K562 (cell line): ENCODE data around the gene CENPH. TPM values are rescaled to one million over a fixed set of nuclear protein-coding genes. Genes with fewer than 3 reads are reported as not detected.
A peak's percentile ranks its signal among the peaks of the same experiment; 100 is the strongest.

Experiments used
- ADNP ChIP-seq: fragments of 200-800 bp; sonication (Bioruptor generic); IDR thresholded peaks from 2 replicates; pipeline ENCODE4 v1.6.1; 2016; ENCODE audit warnings: missing genetic modification characterization, missing compliant biosample characterization
- CEBPG ChIP-seq, 3 experiments: fragments of 200-800 bp in 1 of 3; sonication (Bioruptor generic) in 1 of 3; sonication (generic) in 1 of 3; formaldehyde crosslinking in 1 of 3; IDR thresholded peaks in 2 of 3; conservative IDR thresholded peaks in 1 of 3; 2 replicates each; pipeline versions ENCODE4 v1.6.1 to v1.8.0; 2016 to 2022; ENCODE audit warnings: missing compliant biosample characterization in 2 of 3, missing genetic modification characterization in 2 of 3, mild to moderate bottlenecking in 1 of 3, missing genetic modification reagents in 1 of 3
- COPS2 ChIP-seq: fragments of 450-650 bp; conservative IDR thresholded peaks from 2 replicates; pipeline ENCODE4 v1.6.1; 2016; ENCODE audit warnings: mild to moderate bottlenecking, moderate library complexity
- FOS ChIP-seq: IDR thresholded peaks from 3 replicates; pipeline ENCODE4 v1.6.1; 2011; ENCODE audit not compliant: insufficient read length; ENCODE audit errors: extremely low read depth
- HEY1 ChIP-seq: fragments of 250-450 bp; sonication (Bioruptor Pico); IDR thresholded peaks from 2 replicates; pipeline ENCODE4 v1.5.0; 2020; ENCODE audit warnings: mild to moderate bottlenecking, moderate library complexity, borderline replicate concordance
- HNRNPLL ChIP-seq: fragments of 200-400 bp; formaldehyde crosslinking; IDR thresholded peaks from 2 replicates; pipeline ENCODE4 v1.6.1; 2017; ENCODE audit warnings: low read length, low read depth, mild to moderate bottlenecking; ENCODE audit not compliant: poor library complexity, severe bottlenecking
- IRF2 ChIP-seq: sonication (generic); formaldehyde crosslinking; IDR thresholded peaks from 2 replicates; pipeline ENCODE4 v1.8.1; 2022; ENCODE audit warnings: mild to moderate bottlenecking, missing genetic modification reagents
- LCOR ChIP-seq: sonication (generic); formaldehyde crosslinking; IDR thresholded peaks from 2 replicates; pipeline ENCODE4 v1.8.0; 2022; ENCODE audit warnings: mild to moderate bottlenecking, missing genetic modification reagents
- LEF1 ChIP-seq: fragments of 450-650 bp; IDR thresholded peaks from 2 replicates; pipeline ENCODE4 v1.6.1; 2016; ENCODE audit warnings: mild to moderate bottlenecking
- NCOA4 ChIP-seq: fragments of 450-650 bp; IDR thresholded peaks from 2 replicates; pipeline ENCODE4 v1.6.1; 2018; ENCODE audit warnings: mild to moderate bottlenecking; ENCODE audit not compliant: partially characterized antibody
- NFE2L1 ChIP-seq: fragments of 450-650 bp; IDR thresholded peaks from 2 replicates; pipeline ENCODE4 v1.6.1; 2016; ENCODE audit warnings: missing genetic modification characterization, low read depth, mild to moderate bottlenecking, missing compliant biosample characterization, moderate library complexity, borderline replicate concordance
- NR4A1 ChIP-seq, 2 experiments: fragments of 250-450 bp in 1 of 2; fragments of 450-650 bp in 1 of 2; sonication (Bioruptor Pico) in 1 of 2; IDR thresholded peaks; 2 replicates each; pipeline versions ENCODE4 v1.4.0 to v1.6.1; 2016 to 2020; ENCODE audit warnings: mild to moderate bottlenecking in 2 of 2, missing compliant biosample characterization in 1 of 2, missing genetic modification characterization in 1 of 2, moderate library complexity in 1 of 2
- PURB ChIP-seq: sonication (generic); formaldehyde crosslinking; IDR thresholded peaks from 2 replicates; pipeline ENCODE4 v1.9.0; 2021; ENCODE audit warnings: low read depth, mild to moderate bottlenecking, missing genetic modification reagents
- SLC30A9 ChIP-seq: fragments of 250-450 bp; sonication (Bioruptor Pico); IDR thresholded peaks from 2 replicates; pipeline ENCODE4 v1.8.0; 2022; ENCODE audit warnings: mild to moderate bottlenecking, moderate library complexity
- SMARCB1 ChIP-seq: IDR thresholded peaks from 2 replicates; pipeline ENCODE4 v1.6.1; 2011; ENCODE audit warnings: improper control_type of control experiment, low read depth; ENCODE audit not compliant: insufficient read length
- SREBF1 ChIP-seq: fragments of 150-350 bp; IDR thresholded peaks from 2 replicates; pipeline ENCODE4 v1.6.1; 2014; ENCODE audit warnings: antibody characterized with exemption, low read depth, low read length, borderline replicate concordance
- TCFL5 ChIP-seq: fragments of 250-450 bp; sonication (Bioruptor Pico); conservative IDR thresholded peaks from 2 replicates; pipeline ENCODE4 v1.6.1; 2021; ENCODE audit warnings: mild to moderate bottlenecking, moderate library complexity, matching md5 sums
- ZNF3 ChIP-seq: fragments of 250-450 bp; sonication (Bioruptor Pico); IDR thresholded peaks from 2 replicates; pipeline ENCODE4 v1.5.0; 2021; ENCODE audit warnings: mild to moderate bottlenecking, moderate library complexity
- polyA plus RNA-seq, 8 experiments: library from polyadenylated mRNA; depleted of rRNA in 4 of 8; stranded (reverse) in 5 of 8; unstranded in 3 of 8; fragments of >200 nt; fragmentation: Nextera tagmentation in 2 of 8; fragmentation: Illumina TruSeq in 1 of 8; extraction: Ambion mirVana in 2 of 8; extraction: Trizol in 1 of 8; gene quantifications; 2 replicates each; pipeline versions ENCODE4 v1.2.1 to v1.2.3, GENCODE V29; 2011 to 2014; ENCODE audit warnings: inconsistent platforms in 1 of 8, missing spikeins in 1 of 8
- total RNA-seq, 7 experiments: library from RNA; depleted of rRNA in 6 of 7; stranded (reverse); fragments of >200 nt in 6 of 7; fragmentation: Illumina TruSeq in 2 of 7; extraction: Trizol in 2 of 7; gene quantifications; 2 replicates each; pipeline versions ENCODE4 v1.2.1 to v1.2.3, GENCODE V29; 2011 to 2021; ENCODE audit warnings: low replicate concordance in 1 of 7
- TF ChIP-seq, protein P1 (sequence below): sonication (generic); formaldehyde crosslinking; IDR thresholded peaks from 2 replicates; pipeline ENCODE4 v1.8.0; 2023; ENCODE audit warnings: missing genetic modification reagents, mild to moderate bottlenecking, borderline replicate concordance
- TF ChIP-seq, protein P2 (sequence below): fragments of 450-650 bp; IDR thresholded peaks from 2 replicates; pipeline ENCODE4 v1.6.1; 2018; ENCODE audit warnings: mild to moderate bottlenecking, low read depth; ENCODE audit not compliant: partially characterized antibody

The CENPH gene
- total and polyA plus RNA-seq, 9 of the 15 experiments (the other 6 are each of a cell fraction or from before 2014, with no cell fraction given), result 10.5 to 124 (median 74.9) TPM

DNA sequence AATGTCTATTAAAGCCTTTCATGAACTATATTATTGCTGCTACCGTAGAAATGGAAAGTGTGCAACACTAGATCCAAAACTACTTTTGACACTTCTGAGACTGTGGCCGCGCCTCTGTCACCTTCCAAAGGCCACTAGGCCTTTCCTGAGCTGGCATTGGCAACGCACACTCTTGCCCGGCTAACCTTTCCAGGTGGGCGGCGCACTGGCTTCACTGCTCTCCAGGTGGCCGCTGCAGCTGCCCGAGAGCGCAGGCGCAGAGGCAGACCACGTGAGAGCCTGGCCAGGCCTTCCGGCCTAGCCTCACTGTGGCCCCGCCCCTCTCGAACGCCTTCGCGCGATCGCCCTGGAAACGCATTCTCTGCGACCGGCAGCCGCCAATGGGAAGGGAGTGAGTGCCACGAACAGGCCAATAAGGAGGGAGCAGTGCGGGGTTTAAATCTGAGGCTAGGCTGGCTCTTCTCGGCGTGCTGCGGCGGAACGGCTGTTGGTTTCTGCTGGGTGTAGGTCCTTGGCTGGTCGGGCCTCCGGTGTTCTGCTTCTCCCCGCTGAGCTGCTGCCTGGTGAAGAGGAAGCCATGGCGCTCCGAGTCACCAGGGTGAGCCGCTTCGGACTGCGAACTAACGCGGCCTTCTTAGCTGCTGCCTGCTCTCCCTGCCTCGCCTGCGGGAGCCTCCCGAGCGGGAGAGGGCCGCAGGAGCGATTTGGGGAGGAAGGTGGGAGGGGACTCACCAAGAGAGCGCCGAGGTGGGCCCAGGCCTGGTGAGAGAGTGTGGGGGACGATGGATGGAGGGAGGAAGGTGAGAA lies 22.5 kb upstream of the CENPH start, which contains the start of gene CCNB1 (continued):
- TF ChIP-seq, protein P1, sequence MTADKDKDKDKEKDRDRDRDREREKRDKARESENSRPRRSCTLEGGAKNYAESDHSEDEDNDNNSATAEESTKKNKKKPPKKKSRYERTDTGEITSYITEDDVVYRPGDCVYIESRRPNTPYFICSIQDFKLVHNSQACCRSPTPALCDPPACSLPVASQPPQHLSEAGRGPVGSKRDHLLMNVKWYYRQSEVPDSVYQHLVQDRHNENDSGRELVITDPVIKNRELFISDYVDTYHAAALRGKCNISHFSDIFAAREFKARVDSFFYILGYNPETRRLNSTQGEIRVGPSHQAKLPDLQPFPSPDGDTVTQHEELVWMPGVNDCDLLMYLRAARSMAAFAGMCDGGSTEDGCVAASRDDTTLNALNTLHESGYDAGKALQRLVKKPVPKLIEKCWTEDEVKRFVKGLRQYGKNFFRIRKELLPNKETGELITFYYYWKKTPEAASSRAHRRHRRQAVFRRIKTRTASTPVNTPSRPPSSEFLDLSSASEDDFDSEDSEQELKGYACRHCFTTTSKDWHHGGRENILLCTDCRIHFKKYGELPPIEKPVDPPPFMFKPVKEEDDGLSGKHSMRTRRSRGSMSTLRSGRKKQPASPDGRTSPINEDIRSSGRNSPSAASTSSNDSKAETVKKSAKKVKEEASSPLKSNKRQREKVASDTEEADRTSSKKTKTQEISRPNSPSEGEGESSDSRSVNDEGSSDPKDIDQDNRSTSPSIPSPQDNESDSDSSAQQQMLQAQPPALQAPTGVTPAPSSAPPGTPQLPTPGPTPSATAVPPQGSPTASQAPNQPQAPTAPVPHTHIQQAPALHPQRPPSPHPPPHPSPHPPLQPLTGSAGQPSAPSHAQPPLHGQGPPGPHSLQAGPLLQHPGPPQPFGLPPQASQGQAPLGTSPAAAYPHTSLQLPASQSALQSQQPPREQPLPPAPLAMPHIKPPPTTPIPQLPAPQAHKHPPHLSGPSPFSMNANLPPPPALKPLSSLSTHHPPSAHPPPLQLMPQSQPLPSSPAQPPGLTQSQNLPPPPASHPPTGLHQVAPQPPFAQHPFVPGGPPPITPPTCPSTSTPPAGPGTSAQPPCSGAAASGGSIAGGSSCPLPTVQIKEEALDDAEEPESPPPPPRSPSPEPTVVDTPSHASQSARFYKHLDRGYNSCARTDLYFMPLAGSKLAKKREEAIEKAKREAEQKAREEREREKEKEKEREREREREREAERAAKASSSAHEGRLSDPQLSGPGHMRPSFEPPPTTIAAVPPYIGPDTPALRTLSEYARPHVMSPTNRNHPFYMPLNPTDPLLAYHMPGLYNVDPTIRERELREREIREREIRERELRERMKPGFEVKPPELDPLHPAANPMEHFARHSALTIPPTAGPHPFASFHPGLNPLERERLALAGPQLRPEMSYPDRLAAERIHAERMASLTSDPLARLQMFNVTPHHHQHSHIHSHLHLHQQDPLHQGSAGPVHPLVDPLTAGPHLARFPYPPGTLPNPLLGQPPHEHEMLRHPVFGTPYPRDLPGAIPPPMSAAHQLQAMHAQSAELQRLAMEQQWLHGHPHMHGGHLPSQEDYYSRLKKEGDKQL (CRISPR knock-in tag), result no peak; the same call in 1 of the 2 replicates
- TF ChIP-seq SLC30A9 (no peak), ADNP (tag) (no peak), SMARCB1 (no peak), ZNF3 (CRISPR knock-in tag) (no peak), TCFL5 (no peak), HNRNPLL (peak; percentile 52), IRF2 (no peak), NCOA4 (no peak), SREBF1 (no peak), COPS2 (no peak), CEBPG (CRISPR knock-in tag; IDR thresholded peaks at IDR 0.05) (no peak), CEBPG (tag; conservative IDR thresholded peaks at IDR 0.05 in 1 of 2, IDR thresholded peaks at IDR 0.05 in 1 of 2) (no peak), LEF1 (no peak), LCOR (CRISPR knock-in tag) (peak; percentile 95), NR4A1 (CRISPR knock-in tag; IDR thresholded peaks at IDR 0.05) (no peak), NR4A1 (tag; IDR thresholded peaks at IDR 0.05) (no peak), PURB (no peak), NFE2L1 (no peak), FOS (peak; percentile 91), HEY1 (no peak)
- TF ChIP-seq, protein P2, sequence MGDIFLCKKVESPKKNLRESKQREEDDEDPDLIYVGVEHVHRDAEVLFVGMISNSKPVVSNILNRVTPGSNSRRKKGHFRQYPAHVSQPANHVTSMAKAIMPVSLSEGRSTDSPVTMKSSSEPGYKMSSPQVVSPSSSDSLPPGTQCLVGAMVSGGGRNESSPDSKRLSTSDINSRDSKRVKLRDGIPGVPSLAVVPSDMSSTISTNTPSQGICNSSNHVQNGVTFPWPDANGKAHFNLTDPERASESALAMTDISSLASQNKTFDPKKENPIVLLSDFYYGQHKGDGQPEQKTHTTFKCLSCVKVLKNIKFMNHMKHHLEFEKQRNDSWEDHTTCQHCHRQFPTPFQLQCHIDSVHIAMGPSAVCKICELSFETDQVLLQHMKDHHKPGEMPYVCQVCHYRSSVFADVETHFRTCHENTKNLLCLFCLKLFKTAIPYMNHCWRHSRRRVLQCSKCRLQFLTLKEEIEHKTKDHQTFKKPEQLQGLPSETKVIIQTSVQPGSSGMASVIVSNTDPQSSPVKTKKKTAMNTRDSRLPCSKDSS, result no peak
